Fibroblast of lung (primary cell): ENCODE measurements around the gene OVOL1. TPM values are rescaled to one million over a fixed set of nuclear protein-coding genes. Genes with fewer than 3 reads are reported as not detected.

Source experiments
- DNase-seq, 2 donors: peaks; one replicate each; pipeline versions ENCODE4 v3.0.0 to v3.0.0-alpha.2; 2010; ENCODE audit warnings: low read depth in 2 of 2
- H2AFZ ChIP-seq: 2 replicates; pipeline ENCODE4 v1.5.1; 2012; ENCODE audit warnings: low read length, control low read depth, inconsistent platforms
- H3K27ac ChIP-seq: 2 replicates; pipeline ENCODE4 v1.5.1; 2011; ENCODE audit warnings: low read length, control low read depth; ENCODE audit not compliant: insufficient read depth
- H3K27me3 ChIP-seq: 2 replicates; pipeline ENCODE4 v1.5.1; 2011; ENCODE audit warnings: mild to moderate bottlenecking, low read length; ENCODE audit not compliant: control insufficient read depth, insufficient read depth
- H3K36me3 ChIP-seq: 2 replicates; pipeline ENCODE4 v1.5.1; 2011; ENCODE audit warnings: low read length; ENCODE audit not compliant: control insufficient read depth, insufficient read depth
- H3K4me1 ChIP-seq: 2 replicates; pipeline ENCODE4 v1.5.1; 2011; ENCODE audit warnings: low read length; ENCODE audit not compliant: control insufficient read depth, insufficient read depth; ENCODE audit errors: extremely low read depth
- H3K4me2 ChIP-seq: 2 replicates; pipeline ENCODE4 v1.5.1; 2011; ENCODE audit warnings: low read length, control low read depth; ENCODE audit not compliant: insufficient read depth; ENCODE audit errors: extremely low read depth
- H3K4me3 ChIP-seq, 4 experiments: fragments of 200-600 bp in 1 of 4; sonication (generic) in 1 of 4; replicated peaks in 1 of 4; 2 replicates each; pipeline ENCODE4 v1.5.1; 2011 to 2016; ENCODE audit warnings: low read length in 4 of 4, low read depth in 3 of 4, mild to moderate bottlenecking in 3 of 4, control low read depth in 2 of 4, inconsistent platforms in 1 of 4, mixed read lengths in 1 of 4; ENCODE audit not compliant: insufficient read depth in 1 of 4; ENCODE audit errors: control extremely low read depth in 1 of 4
- H3K79me2 ChIP-seq: 2 replicates; pipeline ENCODE4 v1.5.1; 2012; ENCODE audit warnings: mild to moderate bottlenecking, low read length, inconsistent platforms; ENCODE audit not compliant: control insufficient read depth, insufficient read depth
- H3K9ac ChIP-seq: 2 replicates; pipeline ENCODE4 v1.5.1; 2011; ENCODE audit warnings: mild to moderate bottlenecking, low read length, control low read depth; ENCODE audit not compliant: insufficient read depth
- H3K9me3 ChIP-seq: 2 replicates; pipeline ENCODE4 v1.5.1; 2012; ENCODE audit warnings: low read depth, low read length; ENCODE audit not compliant: control insufficient read depth, insufficient read depth
- H4K20me1 ChIP-seq: 2 replicates; pipeline ENCODE4 v1.5.1; 2011; ENCODE audit warnings: low read length; ENCODE audit not compliant: control insufficient read depth, insufficient read depth; ENCODE audit errors: extremely low read depth
- EZH2 ChIP-seq: IDR thresholded peaks from 2 replicates; pipeline ENCODE4 v1.5.1; 2012; ENCODE audit warnings: low read length, control low read depth, mild to moderate bottlenecking; ENCODE audit errors: missing control alignments
- polyA plus RNA-seq, 2 donors: library from polyadenylated mRNA; depleted of rRNA in 1 of 2; stranded (reverse) in 1 of 2; unstranded in 1 of 2; fragments of >200 nt; gene quantifications; 2 replicates each; pipeline ENCODE4 v1.2.1, GENCODE V29; 2011 to 2012; ENCODE audit warnings: missing spikeins in 1 of 2
- total RNA-seq: library from RNA; depleted of rRNA; stranded (reverse); fragments of >200 nt; gene quantifications from 2 replicates; pipeline ENCODE4 v1.2.1, GENCODE V29; 2014
- TF ChIP-seq, protein P1 (sequence below), 2 donors: IDR thresholded peaks in 1 of 2; conservative IDR thresholded peaks in 1 of 2; 1 replicate in 1 of 2; 2 replicates in 1 of 2; pipeline ENCODE4 v1.5.1; 2011 to 2012; ENCODE audit warnings: low read length in 2 of 2, control low read depth in 1 of 2, inconsistent platforms in 1 of 2, low read depth in 1 of 2, mild to moderate bottlenecking in 1 of 2

OVOL1 gene
- total and polyA plus RNA-seq, 2 donors (not counting 1 experiment from before 2014, with no cell fraction given), result not detected

DNA sequence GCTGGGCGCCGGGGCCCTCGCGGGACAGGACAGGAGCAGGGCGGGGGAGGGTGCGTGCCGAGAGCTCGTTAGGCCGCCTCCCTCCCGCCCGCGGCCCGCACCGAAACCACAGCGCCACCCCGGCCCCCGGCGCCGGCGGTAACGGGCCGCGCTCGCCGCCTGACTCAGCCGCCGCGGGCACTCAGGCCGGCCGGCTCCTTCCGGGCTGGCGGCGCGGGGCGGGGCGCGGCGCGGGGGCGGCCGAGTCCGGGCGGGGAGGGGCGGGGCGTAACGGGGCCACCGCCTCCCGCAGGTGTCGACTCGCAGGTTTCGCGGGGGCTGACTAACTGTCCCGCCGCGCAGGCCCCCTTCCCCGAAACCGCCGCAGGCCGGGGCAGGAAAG, 6.1 kb upstream of the OVOL1 start, which contains the start of gene AP5B1:
TSS of gene AP5B1 (minus strand) at position 207 of the 382 bp plus-strand sequence. CDS start 385 bp downstream, outside the sequence.
- peak; percentile 33 to 47 for DNase-seq
- Histone ChIP-seq H3K4me2 (peak within 1 kb of the TSS; percentile 90), H3K4me1 (peaks cover 4% of the 10 kb centered on the region), H3K27me3 (peaks cover 20% of the 10 kb centered on the region), H3K9ac (peak within 1 kb of the TSS; percentile 88), H3K9me3 (no peaks in the 10 kb centered on the region), H3K79me2 (peaks cover 11% of the 10 kb centered on the region), H3K4me3 (peak within 1 kb of the TSS; percentile 77 to 95 (median 86)), H3K27ac (peak within 1 kb of the TSS; percentile 80), H4K20me1 (no peaks in the 10 kb centered on the region), H2AFZ (peak within 1 kb of the TSS; percentile 91), H3K36me3 (peaks cover 17% of the 10 kb centered on the region)
- no peak for TF ChIP-seq EZH2
- TF ChIP-seq, protein P1, sequence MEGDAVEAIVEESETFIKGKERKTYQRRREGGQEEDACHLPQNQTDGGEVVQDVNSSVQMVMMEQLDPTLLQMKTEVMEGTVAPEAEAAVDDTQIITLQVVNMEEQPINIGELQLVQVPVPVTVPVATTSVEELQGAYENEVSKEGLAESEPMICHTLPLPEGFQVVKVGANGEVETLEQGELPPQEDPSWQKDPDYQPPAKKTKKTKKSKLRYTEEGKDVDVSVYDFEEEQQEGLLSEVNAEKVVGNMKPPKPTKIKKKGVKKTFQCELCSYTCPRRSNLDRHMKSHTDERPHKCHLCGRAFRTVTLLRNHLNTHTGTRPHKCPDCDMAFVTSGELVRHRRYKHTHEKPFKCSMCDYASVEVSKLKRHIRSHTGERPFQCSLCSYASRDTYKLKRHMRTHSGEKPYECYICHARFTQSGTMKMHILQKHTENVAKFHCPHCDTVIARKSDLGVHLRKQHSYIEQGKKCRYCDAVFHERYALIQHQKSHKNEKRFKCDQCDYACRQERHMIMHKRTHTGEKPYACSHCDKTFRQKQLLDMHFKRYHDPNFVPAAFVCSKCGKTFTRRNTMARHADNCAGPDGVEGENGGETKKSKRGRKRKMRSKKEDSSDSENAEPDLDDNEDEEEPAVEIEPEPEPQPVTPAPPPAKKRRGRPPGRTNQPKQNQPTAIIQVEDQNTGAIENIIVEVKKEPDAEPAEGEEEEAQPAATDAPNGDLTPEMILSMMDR (conservative IDR thresholded peaks at IDR 0.05 in 1 of 2, IDR thresholded peaks at IDR 0.05 in 1 of 2; ENCODE audit: low read depth in 1 of 2, low read length in 2 of 2), result no peak

DNA sequence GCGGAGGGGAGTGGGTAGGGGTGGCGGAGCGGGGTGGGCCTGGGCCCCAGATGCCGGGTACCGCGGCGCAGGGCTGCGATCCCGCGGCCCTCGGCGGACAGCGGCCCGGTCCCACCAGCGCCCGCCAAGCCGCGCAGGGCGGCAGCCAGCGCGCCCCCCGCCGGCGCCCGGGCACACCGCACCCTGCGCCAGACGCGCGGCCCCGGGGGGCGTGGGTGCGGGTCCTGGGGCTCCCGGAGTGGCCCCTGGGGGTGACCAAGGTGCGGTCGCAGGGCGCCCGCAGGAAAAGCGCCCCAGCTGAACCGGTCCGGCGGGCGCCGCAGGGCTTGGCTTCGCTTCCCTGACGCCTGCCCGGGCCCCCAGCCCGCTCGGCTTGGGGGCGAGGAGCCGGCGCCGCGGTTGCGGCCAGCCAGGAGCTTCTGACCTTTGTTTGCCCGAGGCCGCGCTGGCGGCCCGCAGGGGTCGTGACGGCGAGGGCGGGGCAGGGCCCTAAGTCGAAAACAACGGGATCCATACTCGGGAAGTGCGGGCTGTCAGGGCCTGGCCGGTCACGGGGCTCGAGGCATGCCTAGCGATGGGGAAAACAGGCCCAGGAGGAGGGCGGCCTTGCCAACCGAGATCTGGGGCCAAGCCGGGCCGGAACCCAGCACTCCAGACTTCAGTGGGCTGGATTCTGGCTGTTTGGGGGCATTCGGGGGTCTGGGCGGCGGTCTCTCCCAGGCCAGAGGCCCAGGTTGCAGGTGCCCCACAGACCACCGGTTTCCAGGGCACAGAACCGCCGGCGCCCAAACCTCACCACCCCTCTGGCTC, 5.5 kb upstream of the OVOL1 start:
- no peak for TF ChIP-seq EZH2
- TF ChIP-seq, protein P1 (conservative IDR thresholded peaks at IDR 0.05 in 1 of 2, IDR thresholded peaks at IDR 0.05 in 1 of 2; ENCODE audit: low read depth in 1 of 2, low read length in 2 of 2), result no peak
- no peaks in the 10 kb centered on the region for H3K9me3 ChIP-seq
- peaks cover 17% of the 10 kb centered on the region for H3K36me3 ChIP-seq
- no peak overlapping the region for H2AFZ ChIP-seq
- H3K4me2 ChIP-seq, result peak overlapping the region; percentile 51
- no peaks in the 10 kb centered on the region for H4K20me1 ChIP-seq
- no peak for DNase-seq
- H3K4me3 ChIP-seq, result peak overlapping the region in 1 of 4 experiments; percentile 53
- H3K9ac ChIP-seq, result peak overlapping the region; percentile 16
- peaks cover 11% of the 10 kb centered on the region for H3K79me2 ChIP-seq
- no peak overlapping the region for H3K27ac ChIP-seq
- peaks cover 4% of the 10 kb centered on the region for H3K4me1 ChIP-seq
- H3K27me3 ChIP-seq, result peaks cover 26% of the 10 kb centered on the region

DNA sequence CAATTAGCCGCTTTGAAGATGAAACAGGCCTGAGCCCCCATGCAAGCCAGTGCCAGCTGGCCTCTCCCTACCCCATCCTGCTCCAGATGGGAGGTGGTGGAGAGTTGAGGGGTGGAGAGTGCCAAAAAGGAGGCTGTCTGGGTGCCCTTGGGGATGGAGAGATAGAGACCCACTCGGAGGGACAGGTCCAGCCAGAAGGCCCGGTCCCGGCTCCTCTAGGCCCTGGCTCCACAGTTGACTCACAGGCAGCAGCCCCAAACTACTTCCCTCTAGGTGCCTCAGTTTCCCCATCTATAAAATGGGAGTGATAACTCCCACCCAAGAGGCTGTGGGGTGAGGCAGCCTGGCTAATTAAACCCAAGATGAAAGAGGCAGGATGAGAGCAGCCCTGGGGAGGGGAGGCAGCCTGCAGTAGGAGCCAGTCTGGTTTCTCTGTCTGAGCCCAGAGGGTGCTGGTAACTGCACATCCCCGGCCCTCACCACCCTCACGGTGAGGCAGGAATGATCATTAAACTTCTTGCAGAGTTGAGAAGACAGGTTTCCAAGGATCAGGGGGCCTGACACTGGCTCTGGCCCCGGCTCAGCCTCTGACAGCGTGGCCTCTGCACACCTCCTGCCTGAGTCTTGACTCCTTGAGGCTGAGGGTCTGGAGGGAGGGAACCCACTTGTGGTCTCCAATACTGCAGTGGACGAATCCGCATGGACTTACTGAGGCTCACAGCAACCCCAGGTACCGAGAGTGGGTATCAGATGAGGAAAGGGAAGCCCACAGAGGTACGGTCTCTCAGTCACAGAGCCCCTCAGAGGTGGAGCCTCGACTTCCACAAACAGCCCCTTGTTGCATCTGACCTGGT, 4.7 kb upstream of the OVOL1 start:
- H3K9me3 ChIP-seq, result no peaks in the 10 kb centered on the region
- no peak overlapping the region for H3K4me3 ChIP-seq
- H3K4me2 ChIP-seq, result no peak overlapping the region
- peaks cover 11% of the 10 kb centered on the region for H3K79me2 ChIP-seq
- peaks cover 30% of the 10 kb centered on the region for H3K27me3 ChIP-seq
- peaks cover 15% of the 10 kb centered on the region for H3K36me3 ChIP-seq
- peaks cover 4% of the 10 kb centered on the region for H3K4me1 ChIP-seq
- H3K27ac ChIP-seq, result no peak overlapping the region
- no peaks in the 10 kb centered on the region for H4K20me1 ChIP-seq
- no peak for DNase-seq
- no peak overlapping the region for H3K9ac ChIP-seq
- H2AFZ ChIP-seq, result no peak overlapping the region
- TF ChIP-seq EZH2, result no peak
- TF ChIP-seq, protein P1 (conservative IDR thresholded peaks at IDR 0.05 in 1 of 2, IDR thresholded peaks at IDR 0.05 in 1 of 2; ENCODE audit: low read depth in 1 of 2, low read length in 2 of 2), result no peak
